Aorta (tissue), 5 donors: ENCODE results near the gene EXOC4. TPM values are rescaled to one million over a fixed set of nuclear protein-coding genes. Genes with fewer than 3 reads are reported as not detected.

ENCODE experiments used
- ATAC-seq: fragments of 200-7000 bp; cut with Tn5 transposase; one replicate; pipeline ENCODE4 v1.9.1; 2022; ENCODE audit warnings: moderate library complexity; ENCODE audit not compliant: low FRiP score
- DNase-seq, 2 donors: peaks; one replicate each; pipeline ENCODE4 v3.0.0-alpha.2; 2020
- H3K27ac ChIP-seq, 2 donors: one replicate each; pipeline ENCODE4 v1.5.1; 2013; ENCODE audit warnings: low read length in 2 of 2, mild to moderate bottlenecking in 2 of 2, moderate library complexity in 2 of 2, control low read depth in 1 of 2, inconsistent platforms in 1 of 2, low read depth in 1 of 2
- H3K27me3 ChIP-seq, 2 donors: one replicate each; pipeline ENCODE4 v1.6.1; 2013; ENCODE audit warnings: control low read depth in 1 of 2, low read length in 1 of 2, mild to moderate bottlenecking in 1 of 2, moderate library complexity in 1 of 2; ENCODE audit not compliant: insufficient read depth in 2 of 2, control insufficient read depth in 1 of 2
- H3K36me3 ChIP-seq, 2 donors: one replicate each; pipeline ENCODE4 v1.6.1; 2013; ENCODE audit warnings: control low read depth in 1 of 2, low read length in 1 of 2, mild to moderate bottlenecking in 1 of 2; ENCODE audit not compliant: insufficient read depth in 2 of 2, control insufficient read depth in 1 of 2
- H3K4me1 ChIP-seq, 2 donors: one replicate each; pipeline ENCODE4 v1.6.1; 2013; ENCODE audit warnings: low read length in 2 of 2, control low read depth in 1 of 2, mild to moderate bottlenecking in 1 of 2, moderate library complexity in 1 of 2; ENCODE audit not compliant: insufficient read depth in 2 of 2, control insufficient read depth in 1 of 2
- H3K4me3 ChIP-seq, 2 donors: one replicate each; pipeline ENCODE4 v1.5.1; 2013; ENCODE audit warnings: low read length in 2 of 2, control low read depth in 1 of 2, mild to moderate bottlenecking in 1 of 2
- H3K9me3 ChIP-seq: one replicate; pipeline ENCODE4 v1.6.1; 2013; ENCODE audit warnings: mild to moderate bottlenecking, low read length; ENCODE audit not compliant: control insufficient read depth
- WGBS, 2 donors: extraction: QIAGEN DNeasy Blood & Tissue Kit; methylation state at CpG; one replicate each; pipeline ENCODE4 v1.1.7; 2013; 5-methylcytosine and 5-hydroxymethylcytosine counted together
- intact Hi-C, 2 donors: fragments of 100-400 bp; cut with DNase I; formaldehyde crosslinking; loops; one replicate each; pipeline versions ENCODE4 v1.14.2 to v1.15.0; 2022
- microRNA-seq, 2 donors: library from miRNA; unstranded; fragments of <30 nt; microRNA quantifications; one replicate each; pipeline ENCODE4 v1.2.0, GENCODE V29; 2020
- polyA plus RNA-seq, 2 donors: library from polyadenylated mRNA; stranded (reverse); fragments of 200-250 nt; gene quantifications; one replicate each; pipeline ENCODE4 v1.2.3, GENCODE V29; 2013
- total RNA-seq, 2 donors: library from RNA; stranded (reverse); fragmentation: NEBNext Ultra II Directional; extraction: Animal tissue kit (Norgen Biotek cat#: 25700); gene quantifications; one replicate each; pipeline ENCODE4 v1.2.1, GENCODE V29; 2021
- donor health status: healthy with polysubstance abuse.
- donor health status: Bipolar disorder and iron deficiency.
- donor health status: DM: no; HTN: no; CAD: no.
- donor health status: DM: no; HTN: no; CAD: no.
- donor health status: DM: yes; HTN: yes; CAD: no.

The EXOC4 gene
- total and polyA plus RNA-seq, 4 donors = 19.9 to 109 (median 45.9) TPM

- Histone ChIP-seq H3K4me1 (no peaks in the 10 kb centered on the region), H3K9me3 (no peaks in the 10 kb centered on the region), H3K4me3 (no peak overlapping the region), H3K27ac (no peak overlapping the region), H3K27me3 (no peaks in the 10 kb centered on the region), H3K36me3 (no peaks in the 10 kb centered on the region)
- no peak for ATAC-seq
- WGBS, 2 donors = 81 to 92% methylated on average over 5 of the region's 5 CpGs
- intact Hi-C loops = no loop called here
- no peak for DNase-seq
These were observed 853.0 kb downstream of the EXOC4 start for GRCh38 chr7:134105841-134106240.

GRCh38 chr7:134108802-134109201, 855.9 kb downstream of the EXOC4 start:
- DNase-seq (no peak), ATAC-seq (no peak)
- Histone ChIP-seq H3K4me1 (no peaks in the 10 kb centered on the region), H3K36me3 (no peaks in the 10 kb centered on the region), H3K27me3 (no peaks in the 10 kb centered on the region), H3K27ac (no peak overlapping the region), H3K9me3 (no peaks in the 10 kb centered on the region), H3K4me3 (no peak overlapping the region)
- intact Hi-C loops = no loop called here
- 46 to 93% methylated on average over 2 of the region's 2 CpGs for WGBS, 2 donors

GRCh38 chr7:134113655-134114054, 860.8 kb downstream of the EXOC4 start:
- ATAC-seq = no peak
- no peaks in the 10 kb centered on the region for H3K27me3 ChIP-seq

GRCh38 chr7:134114992-134115391, 862.1 kb downstream of the EXOC4 start:
- H3K9me3 ChIP-seq = no peaks in the 10 kb centered on the region
- no peak overlapping the region for H3K4me3 ChIP-seq
- intact Hi-C loops = no loop called here
- no peak overlapping the region for H3K27ac ChIP-seq
- 79 to 81% methylated on average over 4 of the region's 4 CpGs for WGBS, 2 donors
- ATAC-seq (no peak), DNase-seq (no peak)
- no peaks in the 10 kb centered on the region for H3K27me3 ChIP-seq
- H3K4me1 ChIP-seq = no peaks in the 10 kb centered on the region
- H3K36me3 ChIP-seq = no peaks in the 10 kb centered on the region

More at GRCh38 chr7:134113655-134114054, 860.8 kb downstream of the EXOC4 start:
- intact Hi-C loops = no loop called here
- no peak overlapping the region for H3K4me3 ChIP-seq
- no peak for DNase-seq
- no peaks in the 10 kb centered on the region for H3K9me3 ChIP-seq
- no peaks in the 10 kb centered on the region for H3K4me1 ChIP-seq
- no peak overlapping the region for H3K27ac ChIP-seq
- H3K36me3 ChIP-seq = no peaks in the 10 kb centered on the region

Small RNA genes lying within 50 kb of the gene (microRNA-seq; reads per million reads assigned to microRNA genes)
- gene MIR6133 = 0 reads per million in 2 donors

Other genes starting within 250 kb of the EXOC4 start
- gene CHCHD3, start 171.0 kb upstream of the EXOC4 start, total RNA-seq = 10 to 100 TPM; 32.2 to 39.9 TPM
- 10 to 100 TPM; 29.1 to 50.3 TPM for gene CHCHD3, start 171.0 kb upstream of the EXOC4 start, polyA plus RNA-seq